NCI-H1105 (cell line): Measurements from ENCODE around the gene SLC46A2.

Source experiments
- DNase-seq: peaks from one replicate; lab custom pipeline; 2025; lab: John Stamatoyannopoulos, UW

The SLC46A2 gene

DNA sequence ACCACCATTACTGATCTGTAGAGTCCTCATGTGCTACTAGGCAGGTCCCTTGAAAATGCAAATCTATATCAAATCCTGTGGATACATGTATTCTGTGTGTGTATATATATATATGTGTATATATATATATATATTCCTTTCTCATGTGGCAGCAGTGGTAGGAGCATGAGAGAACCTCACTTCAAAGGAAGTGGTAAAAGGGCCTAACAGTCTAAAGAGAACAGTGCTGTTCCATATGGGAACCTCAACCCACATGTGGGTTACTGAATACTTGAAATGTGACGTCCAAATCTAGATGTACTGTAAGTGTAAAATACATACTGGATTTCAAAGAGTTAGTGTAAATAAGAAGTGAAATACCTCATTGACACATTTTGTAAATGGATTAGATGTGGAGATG is 5.4 kb downstream of the SLC46A2 start:
- DNase-seq: no peak

DNA sequence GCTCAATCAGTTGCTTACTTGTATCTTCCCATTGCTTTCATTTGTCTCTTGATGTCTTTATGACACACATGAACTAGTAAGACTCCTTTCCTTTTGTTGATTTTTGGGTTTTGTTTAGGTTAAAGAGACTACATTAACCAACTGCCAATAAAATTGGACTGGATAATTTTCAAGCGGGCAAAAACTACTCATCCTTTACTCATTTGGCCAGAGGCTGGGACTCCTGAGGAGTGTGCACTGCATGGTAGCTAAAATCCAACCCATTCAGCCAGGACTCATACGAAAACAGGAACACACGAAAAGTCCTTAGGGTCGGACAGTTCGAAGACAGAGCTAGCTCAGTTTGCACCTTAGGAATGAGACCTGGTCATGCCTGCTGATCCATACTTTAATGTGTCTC is 6.0 kb downstream of the SLC46A2 start:
- DNase-seq: no peak

DNA sequence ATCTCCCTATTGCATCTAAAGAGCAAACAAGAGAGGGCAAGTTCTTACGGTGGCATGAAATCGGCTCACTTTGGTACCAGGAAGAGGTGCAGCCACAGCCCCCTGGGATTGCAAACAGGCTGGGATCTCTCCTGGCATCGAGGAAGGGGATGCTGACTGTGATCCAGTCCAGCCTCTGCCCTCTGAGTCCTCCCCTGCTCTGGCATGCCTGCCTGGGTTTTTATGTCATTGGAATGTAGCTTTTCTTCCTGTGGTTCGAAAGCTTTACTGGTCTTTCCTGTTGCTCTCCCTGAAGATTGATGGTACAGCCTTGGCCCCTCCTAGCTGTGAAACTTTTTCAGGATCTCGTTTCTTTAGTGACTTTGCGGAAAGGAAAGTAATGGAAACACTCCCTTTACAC is 6.6 kb downstream of the SLC46A2 start:
- DNase-seq: no peak

DNA sequence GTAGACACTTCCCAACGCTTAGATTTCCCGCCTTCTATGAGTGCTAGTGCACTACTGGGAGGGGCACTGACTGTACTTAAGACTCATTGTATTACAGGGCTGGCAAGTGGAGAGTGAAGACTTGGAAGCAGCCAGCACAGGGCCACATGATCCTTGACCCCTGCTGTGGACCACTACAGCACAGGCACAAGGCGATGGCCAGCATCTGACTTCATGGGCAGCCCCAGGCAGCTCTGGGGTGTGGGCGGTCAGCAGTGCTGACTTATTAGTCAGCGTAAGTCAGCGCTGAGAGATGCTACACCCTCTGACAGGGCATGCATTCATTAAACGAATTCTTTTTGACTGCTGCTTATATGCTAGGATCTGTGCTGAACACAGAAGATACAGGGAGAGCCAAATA is 9.3 kb downstream of the SLC46A2 start:
- no peak for DNase-seq

DNA sequence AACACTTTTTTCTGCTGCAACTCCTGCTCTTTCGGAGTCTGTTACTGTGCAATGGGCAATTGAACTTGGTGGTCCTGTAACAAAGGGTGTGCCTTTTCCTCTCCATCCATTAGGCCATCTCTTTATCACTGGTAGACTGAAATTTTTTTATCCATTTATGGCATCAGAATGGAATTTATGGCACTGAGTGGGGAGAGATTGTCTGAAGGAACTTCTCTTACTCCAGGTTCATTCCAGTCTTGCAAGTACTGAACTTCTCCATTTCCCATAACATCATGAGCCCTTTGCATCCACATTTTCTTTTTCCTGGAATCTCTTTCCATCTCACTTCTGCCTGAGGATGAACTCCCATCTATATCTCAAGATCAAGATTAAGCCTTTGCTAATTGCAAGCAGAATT is 10.0 kb downstream of the SLC46A2 start:
- DNase-seq: no peak

DNA sequence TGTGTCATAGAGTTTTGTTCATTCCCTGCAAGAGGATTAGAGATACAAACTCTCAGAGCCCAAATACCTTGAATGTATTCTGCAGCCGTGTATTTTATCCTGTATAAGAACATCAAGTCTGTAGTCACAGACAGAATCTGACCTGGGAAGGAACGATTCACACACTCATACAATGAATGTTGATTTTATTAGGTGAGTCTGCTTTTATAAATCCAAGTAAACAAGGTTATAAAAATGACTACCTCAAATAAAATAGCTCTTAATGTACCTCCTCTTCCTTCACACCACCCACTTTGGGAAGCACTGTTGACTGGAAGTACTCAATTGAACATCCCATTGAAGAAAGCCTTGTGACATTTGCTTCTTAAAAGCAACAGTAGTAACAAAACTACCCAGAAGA is 11.9 kb downstream of the SLC46A2 start:
- no peak for DNase-seq

DNA sequence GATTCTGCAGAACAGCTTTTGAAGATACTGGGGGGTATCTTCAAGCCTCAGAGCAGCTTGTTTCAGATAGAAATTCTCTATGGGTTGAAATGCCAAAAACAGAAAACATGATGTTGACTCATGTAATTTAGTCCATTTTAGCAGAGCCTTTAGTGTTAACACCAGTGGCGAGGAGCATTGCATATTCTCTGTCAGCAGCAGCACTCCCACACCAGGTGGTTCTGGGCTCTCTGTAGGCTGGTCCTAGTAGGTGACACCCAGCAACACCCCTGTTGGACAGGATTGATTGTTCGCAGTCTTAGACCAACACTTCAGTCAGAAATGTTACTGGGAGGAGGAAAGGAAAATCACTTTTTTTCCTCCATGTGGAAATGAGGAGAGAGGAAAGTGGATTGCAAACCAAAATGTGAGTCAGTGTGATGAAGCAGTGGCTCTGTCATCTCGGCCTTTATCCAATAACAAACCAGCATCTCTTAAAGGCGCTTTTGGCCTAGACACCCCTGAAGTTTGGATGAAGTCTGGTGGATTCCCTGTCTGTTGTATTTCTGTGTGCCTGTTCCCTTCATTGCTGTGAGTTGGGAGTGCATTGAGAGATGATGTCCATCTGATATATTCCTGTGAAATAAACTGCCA is 16.8 kb downstream of the SLC46A2 start:
- DNase-seq: no peak

DNA sequence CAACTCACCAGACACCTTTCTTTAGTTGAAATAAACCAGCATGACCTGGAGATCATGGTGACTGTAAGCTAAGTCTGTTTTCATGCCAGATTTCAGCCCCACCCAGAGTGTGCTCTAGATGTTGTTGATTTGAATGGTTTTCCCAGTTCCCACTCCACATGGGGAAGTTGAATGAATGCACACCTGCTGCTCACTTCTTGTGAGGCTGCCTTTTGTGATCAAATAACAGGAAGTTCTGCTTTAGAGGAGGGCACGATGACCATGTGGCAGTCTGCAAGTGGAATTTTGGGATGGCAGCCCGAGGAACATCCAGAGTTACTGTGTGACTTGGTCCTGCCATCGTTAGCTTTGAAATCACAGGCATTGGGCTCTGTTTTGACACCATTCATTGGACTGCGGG is 18.7 kb downstream of the SLC46A2 start:
- DNase-seq: no peak

DNA sequence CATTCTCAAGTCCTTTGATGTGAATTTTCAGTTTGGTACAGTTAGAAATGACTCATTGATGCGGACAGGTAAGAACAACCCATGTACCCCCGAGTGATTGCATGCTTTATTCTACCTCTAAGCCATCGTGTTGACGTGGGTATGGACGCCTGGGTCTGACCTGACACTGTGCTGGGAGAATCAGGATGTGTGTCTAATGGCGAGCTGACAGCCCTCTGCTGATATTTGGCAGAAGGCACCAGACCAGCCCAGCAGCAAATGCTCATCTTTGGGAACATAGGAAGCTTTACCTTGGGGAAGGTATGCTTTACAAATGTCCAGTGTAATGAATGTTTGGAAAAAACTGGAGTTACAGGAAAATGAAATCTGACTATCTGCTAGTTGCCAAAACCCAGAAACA is 20.1 kb downstream of the SLC46A2 start:
- DNase-seq: no peak

DNA sequence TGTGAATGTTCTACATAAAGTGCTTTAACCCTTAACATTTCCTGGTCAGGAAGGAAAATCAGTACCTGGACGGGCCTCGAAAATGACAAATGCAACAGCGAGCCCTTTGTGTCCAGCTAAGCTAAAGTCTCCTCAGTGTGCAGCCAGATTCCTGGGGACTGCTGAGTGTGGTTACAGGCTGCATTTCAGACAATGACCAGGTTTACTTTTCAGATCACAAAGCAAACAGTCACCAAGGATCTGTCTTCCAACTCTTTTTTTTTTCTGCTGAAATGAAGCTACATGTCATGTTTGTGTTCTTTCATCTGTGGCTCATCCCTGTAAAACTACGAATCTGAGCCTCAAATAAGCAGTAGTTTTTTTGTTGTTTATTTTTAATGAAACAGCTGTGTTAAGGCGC is 20.8 kb downstream of the SLC46A2 start:
- DNase-seq: no peak

DNA sequence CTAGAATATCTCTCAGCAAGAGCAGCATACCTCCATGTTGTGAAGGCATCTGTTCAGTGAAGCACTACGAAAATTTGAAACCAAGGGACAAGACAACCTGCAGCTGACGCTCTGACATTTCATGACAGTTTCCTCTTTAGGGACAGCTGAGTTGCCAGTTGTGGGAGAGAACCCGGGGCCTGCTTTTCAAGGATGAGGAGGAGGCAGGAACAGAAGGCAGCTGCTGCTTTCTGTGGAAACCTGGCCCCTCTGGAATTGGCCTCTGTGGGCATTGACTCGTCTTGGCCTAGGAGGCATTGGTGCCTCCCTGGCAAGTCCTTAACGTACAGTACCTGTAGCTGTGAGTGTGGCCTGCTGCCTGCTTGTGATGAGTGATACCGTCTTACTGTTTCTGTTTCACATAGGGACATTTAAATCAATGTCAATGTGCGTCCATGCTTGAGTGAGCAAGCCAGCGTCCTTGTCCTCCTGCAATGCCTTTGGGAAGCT is 21.6 kb downstream of the SLC46A2 start:
- DNase-seq: no peak

DNA sequence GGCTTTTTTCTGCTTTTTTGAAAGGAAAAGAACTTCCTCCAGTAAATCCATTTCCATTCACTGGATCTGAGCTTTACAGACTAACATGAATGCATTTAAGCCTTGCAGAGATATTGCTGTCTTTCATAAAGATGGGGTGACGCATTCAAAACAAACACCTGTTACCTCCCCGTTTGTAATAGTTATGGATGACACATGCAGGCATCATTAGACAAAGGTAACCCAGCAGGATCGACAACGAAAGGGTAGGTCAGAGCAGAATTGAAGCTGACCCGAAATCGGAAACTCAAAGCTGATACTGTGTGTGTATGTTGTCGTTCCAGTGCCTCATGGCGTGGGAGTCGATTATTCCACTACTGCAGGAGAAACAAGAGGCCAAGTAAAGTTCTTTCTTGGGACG is 22.2 kb downstream of the SLC46A2 start:
- no peak for DNase-seq

DNA sequence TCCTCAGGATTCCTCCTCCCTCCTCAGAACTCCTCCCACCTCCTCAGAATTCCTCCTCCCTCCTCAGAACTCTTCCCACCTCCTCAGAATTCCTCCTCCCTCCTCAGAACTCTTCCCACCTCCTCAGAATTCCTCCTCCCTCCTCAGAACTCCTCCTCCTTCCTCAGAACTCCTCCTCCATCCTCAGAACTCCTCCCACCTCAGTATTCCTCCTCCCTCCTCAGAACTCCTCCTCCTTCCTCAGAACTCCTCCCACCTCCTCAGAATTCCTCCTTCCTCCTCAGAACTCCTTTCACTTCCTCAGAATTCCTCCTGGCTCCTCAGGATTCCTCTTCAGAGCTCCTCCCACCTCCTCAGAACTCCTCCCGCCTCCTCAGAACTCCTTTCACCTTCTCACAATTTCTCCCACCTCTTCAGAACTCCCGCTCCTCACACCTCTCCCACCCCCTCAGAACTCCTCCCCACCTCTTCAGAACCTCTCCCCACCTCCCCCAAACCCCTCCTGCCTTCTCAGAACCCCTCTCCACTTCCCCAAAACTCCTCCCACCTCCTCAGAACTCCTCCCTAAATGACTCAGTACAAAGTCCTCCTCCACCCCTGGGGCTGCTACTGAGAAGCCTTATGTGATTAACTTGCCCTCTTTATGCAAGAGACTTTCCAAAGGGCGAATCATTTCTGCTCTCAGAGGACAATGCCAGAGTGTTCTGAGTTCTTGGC is 23.2 kb downstream of the SLC46A2 start:
- no peak for DNase-seq

DNA sequence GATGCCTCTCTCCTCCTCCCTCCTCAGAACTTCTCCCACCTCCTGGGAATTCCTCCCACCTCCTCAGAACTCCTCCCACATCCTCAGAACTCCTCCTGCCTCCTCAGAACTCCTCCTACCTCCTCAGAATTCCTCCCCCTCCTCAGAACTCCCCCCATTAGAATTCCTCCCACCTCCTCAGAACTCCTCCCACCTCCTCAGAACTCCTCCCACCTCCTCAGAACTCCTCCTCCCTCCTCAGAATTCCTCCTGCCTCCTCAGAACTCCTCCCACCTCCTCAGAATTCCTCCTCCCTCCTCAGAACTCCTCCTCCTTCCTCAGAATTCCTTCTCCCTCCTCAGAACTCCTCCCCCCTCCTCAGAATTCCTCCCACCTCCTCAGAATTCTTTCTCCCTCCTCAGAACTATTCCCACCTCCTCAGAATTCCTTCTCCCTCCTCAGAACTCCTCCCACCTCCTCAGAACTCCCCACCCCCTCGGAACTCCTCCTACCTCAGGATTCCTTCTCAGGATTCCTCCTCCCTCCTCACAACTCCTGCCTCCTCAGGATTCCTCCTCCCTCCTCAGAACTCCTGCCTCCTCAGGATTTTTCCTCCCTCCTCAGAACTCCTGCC is 23.9 kb downstream of the SLC46A2 start:
- no peak for DNase-seq

DNA sequence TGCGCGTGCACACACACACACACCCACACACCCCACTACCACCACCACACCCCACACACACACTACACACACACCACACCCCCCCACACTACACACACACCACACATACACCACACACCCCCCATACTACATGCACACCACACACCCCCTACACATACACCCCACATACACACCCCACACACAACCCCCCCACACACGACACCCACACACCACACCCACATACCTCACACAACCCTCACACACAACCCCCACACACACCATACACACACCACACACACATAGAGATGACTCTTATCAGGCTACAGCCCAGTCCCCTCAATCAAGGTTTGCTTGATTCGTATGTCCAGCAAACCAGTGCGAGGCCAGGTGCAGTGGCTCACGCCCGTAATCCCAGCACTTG is 25.7 kb downstream of the SLC46A2 start:
- DNase-seq: no peak

DNA sequence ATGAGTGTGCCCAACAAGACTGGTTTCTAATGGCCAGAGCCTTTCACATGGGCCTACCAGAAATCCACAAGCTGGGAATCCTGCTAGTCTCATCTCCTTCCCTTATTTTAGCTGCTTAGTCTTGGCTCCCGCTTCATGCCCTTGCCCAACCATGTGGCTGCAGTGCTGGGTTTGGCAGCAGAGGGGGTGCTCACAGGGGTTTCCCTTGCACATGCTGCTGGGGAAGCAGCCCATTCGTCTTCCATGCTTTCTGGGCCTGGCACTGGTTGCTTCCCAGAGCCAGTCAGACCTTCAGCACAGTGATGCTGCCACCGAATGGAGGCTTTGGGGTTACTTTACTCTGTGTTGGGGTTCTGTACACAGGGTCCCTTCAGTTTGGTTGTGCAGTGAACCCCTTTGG is 26.3 kb downstream of the SLC46A2 start:
- DNase-seq: no peak

DNA sequence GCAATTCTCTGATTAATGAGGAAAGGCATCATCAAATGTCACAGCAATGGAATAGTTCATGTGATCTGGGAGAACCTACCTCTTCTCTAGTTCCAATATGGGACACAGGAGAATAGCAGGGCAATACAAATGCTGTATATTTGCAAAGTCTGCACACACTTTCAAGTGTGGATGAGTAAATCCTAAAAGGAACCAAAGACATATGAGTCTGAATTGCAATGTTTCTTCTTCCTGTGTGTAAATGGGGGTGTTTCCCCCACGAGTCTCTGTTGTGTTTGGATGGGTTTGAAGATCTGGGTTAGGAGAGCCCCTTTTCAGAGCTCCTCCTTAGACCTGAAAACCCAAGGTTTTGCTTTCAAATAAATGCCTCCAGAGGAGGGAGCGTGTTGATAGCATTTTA is 26.9 kb downstream of the SLC46A2 start:
- no peak for DNase-seq

DNA sequence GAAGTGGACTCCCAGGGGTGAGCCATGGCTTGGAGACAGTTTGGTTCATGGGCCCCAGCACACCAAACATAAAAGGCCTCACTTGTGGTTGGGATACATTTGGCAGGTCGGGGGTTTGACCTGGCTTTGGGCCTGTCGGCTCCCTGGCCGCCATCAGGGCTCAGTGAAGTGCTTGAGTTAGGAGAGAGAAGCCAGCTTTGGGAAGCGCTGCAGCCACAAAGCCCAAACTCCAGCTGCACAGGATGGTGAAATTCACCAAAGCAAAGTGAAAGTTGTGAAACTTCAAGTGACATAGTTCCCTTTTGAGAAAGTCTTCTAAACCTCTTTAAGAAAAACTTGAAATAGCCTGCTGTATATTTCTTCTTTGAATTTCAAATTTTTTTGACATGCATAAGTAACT is 27.5 kb downstream of the SLC46A2 start:
- no peak for DNase-seq

DNA sequence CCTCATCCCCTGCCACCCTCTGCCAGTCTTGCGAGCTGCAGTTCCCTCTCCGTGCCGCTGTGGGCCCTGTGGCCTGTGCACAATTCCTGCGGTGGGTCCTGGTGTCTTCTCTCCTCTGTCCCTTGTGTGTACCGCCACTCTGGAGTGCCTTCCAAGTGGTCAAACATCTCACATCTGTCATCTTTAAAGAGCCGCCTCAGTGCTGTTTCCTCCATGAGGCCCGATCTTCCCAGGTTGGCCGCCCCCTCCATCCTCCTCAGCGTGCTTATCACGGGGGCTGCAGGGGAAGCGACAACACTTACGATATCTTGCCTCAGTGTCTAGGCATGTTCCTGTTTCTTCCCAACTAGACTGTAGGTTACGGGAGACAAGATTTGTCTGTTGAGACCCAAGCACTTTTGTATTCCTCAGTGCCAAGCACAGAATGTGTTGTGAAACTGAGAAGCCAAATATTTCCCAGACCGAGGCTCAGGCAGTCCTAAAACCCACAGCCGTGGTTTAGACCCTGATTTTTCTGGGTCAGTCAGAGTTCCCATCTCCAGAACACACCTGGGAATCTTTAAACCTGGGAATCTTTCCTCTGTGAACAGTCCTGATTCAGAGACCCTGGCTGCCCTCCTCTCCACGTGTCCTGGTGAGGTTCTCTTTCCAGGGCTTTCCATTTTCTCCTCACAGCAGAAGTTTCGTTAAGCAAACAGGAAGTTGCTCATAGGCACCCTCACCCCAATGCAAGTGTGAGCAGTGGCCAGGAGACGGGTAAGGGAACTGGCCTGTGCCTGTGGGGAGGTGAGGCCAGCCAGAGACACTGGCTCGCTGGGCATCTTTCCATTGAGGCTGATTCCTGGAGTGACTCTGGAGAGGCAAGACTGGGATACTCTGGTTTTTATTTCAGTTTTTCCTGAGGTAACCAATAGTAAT is 28.8 kb downstream of the SLC46A2 start:
- no peak for DNase-seq

DNA sequence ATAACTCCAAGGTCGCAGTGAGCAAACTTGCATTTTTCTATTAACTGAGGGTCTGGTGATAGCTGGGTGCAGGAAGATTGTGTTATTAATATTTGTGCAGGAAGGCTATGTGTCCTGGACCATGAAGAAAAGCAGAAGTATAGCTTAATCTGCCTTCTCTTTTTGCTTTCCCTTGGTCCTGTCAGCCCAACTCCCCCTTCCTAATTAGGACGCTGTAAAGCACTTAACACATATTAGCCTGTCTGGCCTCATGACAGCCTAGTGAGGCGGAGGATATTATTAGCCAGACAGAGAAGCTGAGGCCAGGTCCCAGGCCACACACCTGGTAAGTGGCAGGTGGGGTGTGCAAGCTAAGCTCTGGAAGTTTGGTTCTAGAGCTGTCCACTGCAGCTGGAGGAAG is 29.5 kb downstream of the SLC46A2 start:
- DNase-seq: no peak

DNA sequence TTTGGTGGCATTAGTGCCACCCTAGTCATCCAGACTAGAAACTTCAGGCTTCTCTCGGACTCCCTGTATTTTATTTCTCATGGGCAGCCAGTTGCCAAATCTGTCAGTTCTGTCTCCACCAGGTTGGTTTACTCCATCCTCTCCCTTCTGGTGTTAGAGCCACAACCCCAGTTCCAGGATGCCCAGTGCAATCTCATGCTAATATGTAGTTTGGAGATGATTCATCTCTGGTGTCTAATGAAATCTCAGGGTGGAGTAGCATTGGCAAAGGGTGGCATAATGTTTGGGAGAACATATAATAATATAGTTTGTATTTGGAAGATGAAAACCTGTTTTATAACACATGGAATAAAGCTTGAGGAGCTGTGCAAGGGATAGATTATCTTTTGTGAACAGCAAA is 30.2 kb downstream of the SLC46A2 start:
- DNase-seq: no peak

DNA sequence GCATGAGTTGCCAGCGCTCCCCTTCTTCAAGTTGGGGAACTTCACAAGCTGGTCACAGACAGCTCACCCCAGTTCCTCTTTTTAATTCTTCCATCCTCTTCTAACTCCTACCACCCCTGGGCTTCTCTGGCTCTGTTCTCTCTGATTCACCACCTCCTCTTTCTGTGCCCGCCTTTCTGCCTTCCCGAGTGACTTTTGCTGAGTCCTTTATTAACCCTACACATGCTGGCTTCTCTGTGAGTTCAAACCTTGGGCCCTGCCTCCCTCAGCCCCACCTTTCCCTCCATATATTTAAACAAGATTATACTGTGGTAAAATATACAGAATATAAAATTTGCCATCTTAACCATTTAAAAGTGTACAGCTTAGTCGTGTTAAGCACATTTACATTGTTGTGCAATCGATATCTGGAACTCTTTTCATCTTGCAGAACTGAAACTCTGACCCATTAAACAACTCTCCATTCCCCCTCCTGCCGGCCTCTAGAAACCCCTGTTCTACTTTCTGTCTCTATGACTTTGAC is 32.0 kb downstream of the SLC46A2 start:
- no peak for DNase-seq
